Stomach smooth muscle (tissue), 2 donors: Measurements from ENCODE around the gene DLG5.

Experiments
- H3K27ac ChIP-seq: one replicate; pipeline ENCODE4 v1.7.0; 2013; ENCODE audit warnings: mild to moderate bottlenecking, low read length, inconsistent platforms
- H3K27me3 ChIP-seq, 2 donors: one replicate each; pipeline ENCODE4 v1.7.0; 2013; ENCODE audit warnings: low read length in 2 of 2; ENCODE audit not compliant: insufficient read depth in 2 of 2, control insufficient read depth in 1 of 2
- H3K36me3 ChIP-seq, 2 donors: one replicate each; pipeline ENCODE4 v1.7.0; 2013; ENCODE audit warnings: low read length in 2 of 2; ENCODE audit not compliant: control insufficient read depth in 2 of 2, insufficient read depth in 2 of 2
- H3K4me1 ChIP-seq: one replicate; pipeline ENCODE4 v1.7.0; 2013; ENCODE audit warnings: low read length; ENCODE audit not compliant: control insufficient read depth, insufficient read depth
- H3K4me3 ChIP-seq, 2 donors: one replicate each; pipeline ENCODE4 v1.7.0; 2013; ENCODE audit warnings: low read length in 2 of 2
- H3K9ac ChIP-seq, 2 donors: one replicate each; pipeline ENCODE4 v1.7.0; 2013; ENCODE audit warnings: low read length in 2 of 2, mild to moderate bottlenecking in 1 of 2
- H3K9me3 ChIP-seq, 2 donors: one replicate each; pipeline ENCODE4 v1.7.0; 2013; ENCODE audit warnings: low read length in 2 of 2; ENCODE audit not compliant: control insufficient read depth in 2 of 2
- donor health status: healthy.
- donor health status: Pancreatic carcinoma.

DLG5 gene

GRCh38 chr10:77832238-77832637 lies 94.3 kb downstream of the DLG5 start:
- Histone ChIP-seq H3K27me3 (no peaks in the 10 kb centered on the region), H3K27ac (no peak overlapping the region), H3K4me1 (peaks cover 3% of the 10 kb centered on the region), H3K36me3 (peaks cover 58 to 62% of the 10 kb centered on the region in 2 donors), H3K9ac (no peak overlapping the region), H3K9me3 (no peaks in the 10 kb centered on the region), H3K4me3 (no peak overlapping the region)

GRCh38 chr10:77829356-77829755 lies 97.2 kb downstream of the DLG5 start:
- peaks cover 53 to 61% of the 10 kb centered on the region in 2 donors for H3K36me3 ChIP-seq
- no peaks in the 10 kb centered on the region for H3K4me1 ChIP-seq
- no peaks in the 10 kb centered on the region for H3K27me3 ChIP-seq
- no peak overlapping the region for H3K27ac ChIP-seq
- no peak overlapping the region for H3K9ac ChIP-seq
- H3K9me3 ChIP-seq = no peaks in the 10 kb centered on the region
- H3K4me3 ChIP-seq = no peak overlapping the region

GRCh38 chr10:77828377-77828776 lies 98.2 kb downstream of the DLG5 start:
- H3K4me3 ChIP-seq = no peak overlapping the region
- H3K9me3 ChIP-seq = no peaks in the 10 kb centered on the region
- H3K27me3 ChIP-seq = no peaks in the 10 kb centered on the region
- peaks cover 53 to 59% of the 10 kb centered on the region in 2 donors for H3K36me3 ChIP-seq
- H3K4me1 ChIP-seq = no peaks in the 10 kb centered on the region
- H3K27ac ChIP-seq = no peak overlapping the region
- no peak overlapping the region for H3K9ac ChIP-seq

- no peaks in the 10 kb centered on the region for H3K27me3 ChIP-seq
- no peaks in the 10 kb centered on the region for H3K4me1 ChIP-seq
- H3K4me3 ChIP-seq = no peak overlapping the region
- H3K9ac ChIP-seq = no peak overlapping the region
- peaks cover 47 to 53% of the 10 kb centered on the region in 2 donors for H3K36me3 ChIP-seq
- H3K27ac ChIP-seq = no peak overlapping the region
- no peaks in the 10 kb centered on the region for H3K9me3 ChIP-seq
Observed at GRCh38 chr10:77827366-77827765, 99.2 kb downstream of the DLG5 start.

- Histone ChIP-seq H3K9me3 (no peaks in the 10 kb centered on the region), H3K27ac (no peak overlapping the region), H3K27me3 (no peaks in the 10 kb centered on the region), H3K9ac (no peak overlapping the region), H3K4me3 (no peak overlapping the region), H3K4me1 (no peaks in the 10 kb centered on the region), H3K36me3 (peaks cover 42 to 62% of the 10 kb centered on the region in 2 donors)
Observed at GRCh38 chr10:77825965-77826364, 100.6 kb downstream of the DLG5 start.

GRCh38 chr10:77824908-77825307 lies 101.6 kb downstream of the DLG5 start:
- Histone ChIP-seq H3K9me3 (no peaks in the 10 kb centered on the region), H3K36me3 (peaks cover 41 to 60% of the 10 kb centered on the region in 2 donors), H3K27me3 (no peaks in the 10 kb centered on the region)

GRCh38 chr10:77823811-77824542 lies 102.6 kb downstream of the DLG5 start:
- no peaks in the 10 kb centered on the region for H3K9me3 ChIP-seq
- no peaks in the 10 kb centered on the region for H3K4me1 ChIP-seq
- H3K36me3 ChIP-seq = peaks cover 41 to 61% of the 10 kb centered on the region in 2 donors

More at GRCh38 chr10:77824908-77825307, 101.6 kb downstream of the DLG5 start:
- H3K27ac ChIP-seq = no peak overlapping the region
- H3K9ac ChIP-seq = no peak overlapping the region
- no peaks in the 10 kb centered on the region for H3K4me1 ChIP-seq
- H3K4me3 ChIP-seq = no peak overlapping the region

GRCh38 chr10:77821551-77821950 lies 105.0 kb downstream of the DLG5 start:
- H3K9me3 ChIP-seq = no peaks in the 10 kb centered on the region
- H3K36me3 ChIP-seq = peaks cover 65 to 75% of the 10 kb centered on the region in 2 donors
- H3K27me3 ChIP-seq = no peaks in the 10 kb centered on the region
- no peak overlapping the region for H3K9ac ChIP-seq
- H3K4me3 ChIP-seq = no peak overlapping the region
- no peaks in the 10 kb centered on the region for H3K4me1 ChIP-seq
- no peak overlapping the region for H3K27ac ChIP-seq

More at GRCh38 chr10:77823811-77824542, 102.6 kb downstream of the DLG5 start:
- H3K27me3 ChIP-seq = no peaks in the 10 kb centered on the region
- no peak overlapping the region for H3K27ac ChIP-seq
- H3K4me3 ChIP-seq = no peak overlapping the region
- H3K9ac ChIP-seq = no peak overlapping the region

GRCh38 chr10:77821036-77821435 lies 105.5 kb downstream of the DLG5 start:
- no peaks in the 10 kb centered on the region for H3K9me3 ChIP-seq
- H3K4me1 ChIP-seq = peaks cover 4% of the 10 kb centered on the region
- H3K27me3 ChIP-seq = no peaks in the 10 kb centered on the region
- H3K4me3 ChIP-seq = no peak overlapping the region
- no peak overlapping the region for H3K27ac ChIP-seq
- H3K9ac ChIP-seq = no peak overlapping the region
- peaks cover 68 to 77% of the 10 kb centered on the region in 2 donors for H3K36me3 ChIP-seq

GRCh38 chr10:77820349-77820748 lies 106.2 kb downstream of the DLG5 start:
- Histone ChIP-seq H3K4me1 (peaks cover 5% of the 10 kb centered on the region), H3K4me3 (no peak overlapping the region), H3K9ac (no peak overlapping the region), H3K27me3 (no peaks in the 10 kb centered on the region), H3K9me3 (no peaks in the 10 kb centered on the region), H3K36me3 (peaks cover 74 to 80% of the 10 kb centered on the region in 2 donors), H3K27ac (no peak overlapping the region)
